ENCODE results near the gene ARHGAP25.

The ARHGAP25 gene

GRCh38 chr2:68742626-68743415, 8.2 kb downstream of the ARHGAP25 start:
- no peak for DNase-seq (ENCODE audit: low read depth)

- DNase-seq (ENCODE audit: low read depth), result no peak
Observed at GRCh38 chr2:68743531-68743930, 8.9 kb downstream of the ARHGAP25 start.

GRCh38 chr2:68744366-68744912, 9.8 kb downstream of the ARHGAP25 start:
- DNase-seq (ENCODE audit: low read depth), result no peak

GRCh38 chr2:68745006-68745405, 10.4 kb downstream of the ARHGAP25 start:
- DNase-seq (ENCODE audit: low read depth), result no peak

GRCh38 chr2:68746408-68746807, 11.8 kb downstream of the ARHGAP25 start:
- no peak for DNase-seq (ENCODE audit: low read depth)

GRCh38 chr2:68747413-68747812, 12.8 kb downstream of the ARHGAP25 start:
- no peak for DNase-seq (ENCODE audit: low read depth)

- DNase-seq (ENCODE audit: low read depth), result no peak
Observed at GRCh38 chr2:68747900-68748299, 13.3 kb downstream of the ARHGAP25 start.

GRCh38 chr2:68748568-68748967, 14.0 kb downstream of the ARHGAP25 start:
- no peak for DNase-seq (ENCODE audit: low read depth)

GRCh38 chr2:68749345-68749744, 14.7 kb downstream of the ARHGAP25 start:
- DNase-seq (ENCODE audit: low read depth), result no peak

GRCh38 chr2:68750592-68751396, 16.2 kb downstream of the ARHGAP25 start:
- no peak for DNase-seq (ENCODE audit: low read depth)

- DNase-seq (ENCODE audit: low read depth), result peak; percentile 84
Observed at GRCh38 chr2:68751397-68752339, 17.1 kb downstream of the ARHGAP25 start.

- DNase-seq (ENCODE audit: low read depth), result no peak
Observed at GRCh38 chr2:68753318-68753717, 18.7 kb downstream of the ARHGAP25 start.

- no peak for DNase-seq (ENCODE audit: low read depth)
Observed at GRCh38 chr2:68755071-68755470, 20.5 kb downstream of the ARHGAP25 start.

- no peak for DNase-seq (ENCODE audit: low read depth)
Observed at GRCh38 chr2:68756178-68756577, 21.6 kb downstream of the ARHGAP25 start.

- DNase-seq (ENCODE audit: low read depth), result no peak
Observed at GRCh38 chr2:68757081-68757480, 22.5 kb downstream of the ARHGAP25 start.

GRCh38 chr2:68762100-68762499, 27.5 kb downstream of the ARHGAP25 start:
- DNase-seq (ENCODE audit: low read depth), result no peak

GRCh38 chr2:68762665-68763064, 28.1 kb downstream of the ARHGAP25 start:
- DNase-seq (ENCODE audit: low read depth), result no peak

- DNase-seq (ENCODE audit: low read depth), result no peak
Observed at GRCh38 chr2:68764041-68764805, 29.6 kb downstream of the ARHGAP25 start.

- no peak for DNase-seq (ENCODE audit: low read depth)
Observed at GRCh38 chr2:68764806-68765311, 30.2 kb downstream of the ARHGAP25 start.

GRCh38 chr2:68765739-68766375, 31.2 kb downstream of the ARHGAP25 start:
- no peak for DNase-seq (ENCODE audit: low read depth)
